Measurements from ENCODE around the gene SLC50A1. TPM values are rescaled to one million over a fixed set of nuclear protein-coding genes. Genes with fewer than 3 reads are reported as not detected.

The SLC50A1 gene
- total and polyA plus RNA-seq, 9 of the 15 experiments (the other 6 are each of a cell fraction or from before 2014, with no cell fraction given): 46.5 to 132 (median 91.9) TPM

DNA sequence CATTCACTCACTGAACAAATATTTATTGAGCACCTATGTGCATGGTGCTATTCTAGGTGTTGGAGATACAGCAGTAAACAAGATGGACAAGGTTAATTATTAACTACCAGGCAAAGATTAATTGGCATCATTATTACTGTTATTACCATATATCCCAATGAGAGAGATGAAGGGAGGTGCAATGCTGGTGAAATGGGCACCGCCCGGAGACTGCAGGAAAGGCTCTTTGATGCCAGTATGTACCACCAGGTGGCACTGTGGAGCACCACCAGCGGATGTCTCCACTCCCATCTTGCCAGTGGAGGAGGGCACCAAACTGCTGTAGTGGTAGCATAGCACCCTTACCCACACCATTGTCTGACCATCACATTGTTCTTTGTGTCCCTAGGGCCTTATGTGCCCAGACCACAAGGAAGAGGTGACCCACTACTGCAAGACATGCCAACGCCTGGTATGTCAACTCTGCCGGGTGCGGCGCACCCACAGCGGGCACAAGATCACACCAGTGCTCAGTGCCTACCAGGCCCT lies 41.0 kb downstream of the SLC50A1 start (continued):
- TF ChIP-seq RNF219 (CRISPR knock-in tag; IDR thresholded peaks at IDR 0.05) (no peak), WHSC1 (IDR thresholded peaks at IDR 0.05; ENCODE audit: low read length) (peak; percentile 23), SRSF7 (optimal IDR thresholded peaks at IDR 0.05; ENCODE audit: low read depth, low read length) (no peak), PATZ1 (CRISPR knock-in tag; IDR thresholded peaks at IDR 0.05; ENCODE audit: borderline replicate concordance) (no peak)

DNA sequence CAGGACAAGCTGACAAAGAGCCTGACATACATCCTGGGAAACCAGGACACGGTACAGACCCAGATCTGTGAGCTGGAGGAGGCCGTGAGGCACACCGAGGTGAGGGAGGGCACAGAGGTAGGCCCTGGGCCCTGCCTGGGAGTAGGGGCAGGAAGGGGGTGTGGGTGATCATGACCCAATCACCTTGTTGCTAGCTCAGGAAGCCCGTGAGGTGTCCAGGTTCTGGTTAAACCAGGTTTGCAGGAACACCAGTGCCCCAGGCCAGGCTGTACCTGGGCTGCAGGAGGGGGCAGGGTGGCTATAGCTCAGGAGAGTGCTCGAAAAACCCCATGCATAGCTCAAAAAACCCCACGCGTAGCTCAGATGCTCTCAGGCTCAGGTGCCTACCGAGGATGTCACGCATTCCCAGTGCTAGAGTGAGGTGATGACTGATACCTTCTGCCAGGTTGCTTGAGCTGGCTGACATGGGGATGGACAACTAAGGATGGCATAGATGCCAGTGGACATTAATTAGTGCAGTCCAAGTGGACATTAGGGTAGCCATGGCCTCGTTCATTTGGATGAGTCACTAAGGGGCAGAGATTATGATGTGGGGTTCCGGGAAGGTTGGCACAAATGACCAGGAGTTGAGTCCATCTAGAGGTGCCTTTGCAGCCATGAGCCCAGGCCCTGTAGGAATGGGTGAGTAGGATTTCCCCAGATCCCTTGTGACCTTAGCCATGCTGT lies 41.7 kb downstream of the SLC50A1 start:
- TF ChIP-seq MAFG (tag; conservative IDR thresholded peaks at IDR 0.05) (no peak), TCFL5 (CRISPR knock-in tag; conservative IDR thresholded peaks at IDR 0.05) (no peak), ZNF3 (CRISPR knock-in tag; IDR thresholded peaks at IDR 0.05) (no peak), ELF2 (CRISPR knock-in tag; IDR thresholded peaks at IDR 0.05) (no peak), FIP1L1 (IDR thresholded peaks at IDR 0.05; ENCODE audit: low read depth, low read length, poor library complexity, severe bottlenecking) (no peak), SAFB2 (IDR thresholded peaks at IDR 0.05; ENCODE audit: borderline replicate concordance, low read depth, low read length, severe bottlenecking) (no peak), MCM7 (IDR thresholded peaks at IDR 0.05) (no peak), MEF2A (IDR thresholded peaks at IDR 0.05; ENCODE audit: control insufficient read depth, low read depth, low read length) (no peak)
- no peaks in the 10 kb centered on the region for H3K36me3 ChIP-seq (ENCODE audit: control insufficient read depth, insufficient read depth, low read length)
- 52% methylated on average over 11 of the region's 11 CpGs for WGBS (ENCODE audit: insufficient coverage, low coverage, missing lambda C conversion rate)
- intact Hi-C loops (cut with micrococcal nuclease) (no loop called here), in situ Hi-C loops (cut with MboI) (no loop called here)
- no peaks in the 10 kb centered on the region for H3K27me3 ChIP-seq (ENCODE audit: control insufficient read depth in 2 of 2, insufficient read depth in 2 of 2, low read length in 2 of 2)
- H3K4me2 ChIP-seq (ENCODE audit: insufficient read depth, low read length): no peak overlapping the region
- H3K9me3 ChIP-seq (replicated peaks; ENCODE audit: control insufficient read depth, insufficient read depth, low read depth, low read length): no peaks in the 10 kb centered on the region
- no peak for FAIRE-seq
- CTCF ChIA-PET (ENCODE audit: low intra/inter-chr PET ratio): interaction anchor here (2.3 kb wide), 1 partner anchor 50 kb away, joined by 17 read pairs; no protein-coding TSS in a partner anchor
- H3K4me1 ChIP-seq (replicated peaks in 1 of 2; ENCODE audit: control insufficient read depth in 2 of 2, insufficient read depth in 2 of 2, low read length in 2 of 2): peaks cover 15 to 69% of the 10 kb centered on the region in 2 experiments; a peak in 4 of 5 replicates
- no peak overlapping the region for H3K27ac ChIP-seq (ENCODE audit: extremely low read depth, low read depth, low read length)
- no peak overlapping the region for H3K4me3 ChIP-seq
- ATAC-seq: no peak
- DNase-seq (ENCODE audit: extremely low read depth in 1 of 4, low spot score in 3 of 4): no peak
- no peaks in the 10 kb centered on the region for H3K9me1 ChIP-seq (ENCODE audit: control insufficient read depth, insufficient read depth, low read length)
- H2AFZ ChIP-seq (ENCODE audit: low read depth, low read length): no peak overlapping the region
- peak overlapping the region in 1 of 2 experiments; percentile 61; a peak in 1 of 4 replicates for H3K9ac ChIP-seq (ENCODE audit: insufficient read depth in 1 of 2, low read depth in 2 of 2, low read length in 2 of 2)
- POLR2A ChIA-PET: interaction anchor here (0.9 to 1.4 kb wide), 2 partner anchors 9 to 62 kb away, joined by 4 to 5 read pairs; no protein-coding TSS in a partner anchor
- H3K79me2 ChIP-seq (ENCODE audit: control insufficient read depth, insufficient read depth, low read length): peaks cover 8% of the 10 kb centered on the region
- H4K20me1 ChIP-seq (replicated peaks; ENCODE audit: control insufficient read depth, insufficient read depth, low read length): no peaks in the 10 kb centered on the region
- no TSS peak for BruUV-seq (replicated peaks)

Data from K562 (cell line).